ENCODE measurements around the gene SCFD2. TPM values are rescaled to one million over a fixed set of nuclear protein-coding genes. Genes with fewer than 3 reads are reported as not detected.

SCFD2 gene
- total RNA-seq, 1 donor from 2014 or later: 17.2 TPM

DNA sequence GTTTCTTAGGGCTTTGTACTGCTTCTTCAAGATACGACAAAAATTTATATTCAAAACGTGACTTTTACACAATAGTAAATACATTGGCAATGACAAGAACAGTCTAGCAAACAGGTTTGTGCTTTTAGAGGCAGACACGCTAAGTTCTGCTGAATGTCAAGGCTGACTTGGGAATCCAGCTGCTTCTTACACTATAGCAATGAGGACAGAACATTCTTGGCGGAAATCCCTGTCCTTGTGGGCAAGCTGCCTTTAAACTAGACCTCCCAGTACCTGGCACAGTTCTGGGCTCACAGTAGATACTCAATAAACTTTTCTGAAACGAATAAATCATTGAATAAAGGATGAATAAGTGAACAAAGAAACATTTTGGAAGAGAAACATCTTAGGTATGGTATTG, 355.5 kb downstream of the SCFD2 start:
- H3K4me3 Mint-ChIP-seq (ENCODE audit: unreplicated experiment): no peak overlapping the region
- no peaks in the 10 kb centered on the region for H3K36me3 Mint-ChIP-seq (ENCODE audit: unreplicated experiment)
- H3K9me3 Mint-ChIP-seq (ENCODE audit: unreplicated experiment): peaks cover 2% of the 10 kb centered on the region
- no peaks in the 10 kb centered on the region for H3K27me3 Mint-ChIP-seq (ENCODE audit: unreplicated experiment)
- TF ChIP-seq, protein P1, sequence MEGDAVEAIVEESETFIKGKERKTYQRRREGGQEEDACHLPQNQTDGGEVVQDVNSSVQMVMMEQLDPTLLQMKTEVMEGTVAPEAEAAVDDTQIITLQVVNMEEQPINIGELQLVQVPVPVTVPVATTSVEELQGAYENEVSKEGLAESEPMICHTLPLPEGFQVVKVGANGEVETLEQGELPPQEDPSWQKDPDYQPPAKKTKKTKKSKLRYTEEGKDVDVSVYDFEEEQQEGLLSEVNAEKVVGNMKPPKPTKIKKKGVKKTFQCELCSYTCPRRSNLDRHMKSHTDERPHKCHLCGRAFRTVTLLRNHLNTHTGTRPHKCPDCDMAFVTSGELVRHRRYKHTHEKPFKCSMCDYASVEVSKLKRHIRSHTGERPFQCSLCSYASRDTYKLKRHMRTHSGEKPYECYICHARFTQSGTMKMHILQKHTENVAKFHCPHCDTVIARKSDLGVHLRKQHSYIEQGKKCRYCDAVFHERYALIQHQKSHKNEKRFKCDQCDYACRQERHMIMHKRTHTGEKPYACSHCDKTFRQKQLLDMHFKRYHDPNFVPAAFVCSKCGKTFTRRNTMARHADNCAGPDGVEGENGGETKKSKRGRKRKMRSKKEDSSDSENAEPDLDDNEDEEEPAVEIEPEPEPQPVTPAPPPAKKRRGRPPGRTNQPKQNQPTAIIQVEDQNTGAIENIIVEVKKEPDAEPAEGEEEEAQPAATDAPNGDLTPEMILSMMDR (IDR thresholded peaks at IDR 0.05; ENCODE audit: partially characterized antibody, unreplicated experiment): no peak
- H3K27ac Mint-ChIP-seq (ENCODE audit: unreplicated experiment): no peak overlapping the region
- no peak for DNase-seq
- H3K4me1 Mint-ChIP-seq (ENCODE audit: low read depth, unreplicated experiment): peaks cover 8% of the 10 kb centered on the region

DNA sequence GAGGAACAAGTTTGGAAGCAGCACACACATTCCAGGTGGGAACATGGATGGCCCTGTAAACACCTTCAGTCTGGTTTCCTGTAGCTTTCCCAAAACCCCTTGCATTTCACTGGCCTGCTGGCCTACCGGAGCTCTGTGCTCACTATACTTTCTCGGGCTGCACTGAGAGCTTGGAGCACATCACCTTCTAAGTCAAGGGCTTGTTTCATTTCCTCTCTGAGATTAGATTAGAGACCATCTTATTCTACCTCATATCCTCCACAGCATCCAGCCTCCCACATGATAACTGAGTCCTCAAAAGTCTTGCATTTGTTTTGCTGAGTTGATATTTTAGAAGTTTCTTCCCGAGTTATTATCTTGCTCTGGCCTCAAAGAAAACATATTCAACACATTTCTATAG, 356.0 kb downstream of the SCFD2 start:
- TF ChIP-seq, protein P1 (IDR thresholded peaks at IDR 0.05; ENCODE audit: partially characterized antibody, unreplicated experiment): no peak
- Mint-ChIP-seq H3K36me3 (ENCODE audit: unreplicated experiment) (no peaks in the 10 kb centered on the region), H3K4me1 (ENCODE audit: low read depth, unreplicated experiment) (peaks cover 7% of the 10 kb centered on the region), H3K4me3 (ENCODE audit: unreplicated experiment) (no peak overlapping the region), H3K27me3 (ENCODE audit: unreplicated experiment) (no peaks in the 10 kb centered on the region), H3K9me3 (ENCODE audit: unreplicated experiment) (peaks cover 2% of the 10 kb centered on the region), H3K27ac (ENCODE audit: unreplicated experiment) (no peak overlapping the region)
- DNase-seq: no peak

DNA sequence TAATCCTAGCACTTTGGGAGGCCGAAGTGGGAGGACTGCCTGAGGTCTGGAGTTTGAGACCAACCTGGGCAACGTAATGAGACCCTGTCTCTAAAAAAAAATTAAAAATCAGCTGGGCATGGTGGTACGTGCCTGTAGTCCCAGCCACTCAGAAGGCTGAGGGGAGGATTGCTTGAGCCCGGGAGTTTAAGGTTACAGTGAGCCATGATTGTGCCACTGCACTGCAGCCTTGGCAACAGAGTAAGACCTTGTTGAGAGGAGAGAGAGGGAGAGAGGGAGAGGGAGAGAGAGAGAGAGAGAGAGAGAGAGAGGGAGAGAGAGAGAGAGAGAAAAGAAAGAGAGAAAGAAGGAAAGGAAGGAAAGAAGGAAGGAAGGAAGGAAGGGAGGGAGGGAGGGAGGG, 358.8 kb downstream of the SCFD2 start:
- H3K27me3 Mint-ChIP-seq (ENCODE audit: unreplicated experiment): peaks cover 2% of the 10 kb centered on the region
- H3K36me3 Mint-ChIP-seq (ENCODE audit: unreplicated experiment): no peaks in the 10 kb centered on the region
- H3K4me1 Mint-ChIP-seq (ENCODE audit: low read depth, unreplicated experiment): no peaks in the 10 kb centered on the region
- H3K27ac Mint-ChIP-seq (ENCODE audit: unreplicated experiment): no peak overlapping the region
- TF ChIP-seq, protein P1 (IDR thresholded peaks at IDR 0.05; ENCODE audit: partially characterized antibody, unreplicated experiment): no peak
- no peak for DNase-seq
- peaks cover 4% of the 10 kb centered on the region for H3K9me3 Mint-ChIP-seq (ENCODE audit: unreplicated experiment)
- H3K4me3 Mint-ChIP-seq (ENCODE audit: unreplicated experiment): no peak overlapping the region

DNA sequence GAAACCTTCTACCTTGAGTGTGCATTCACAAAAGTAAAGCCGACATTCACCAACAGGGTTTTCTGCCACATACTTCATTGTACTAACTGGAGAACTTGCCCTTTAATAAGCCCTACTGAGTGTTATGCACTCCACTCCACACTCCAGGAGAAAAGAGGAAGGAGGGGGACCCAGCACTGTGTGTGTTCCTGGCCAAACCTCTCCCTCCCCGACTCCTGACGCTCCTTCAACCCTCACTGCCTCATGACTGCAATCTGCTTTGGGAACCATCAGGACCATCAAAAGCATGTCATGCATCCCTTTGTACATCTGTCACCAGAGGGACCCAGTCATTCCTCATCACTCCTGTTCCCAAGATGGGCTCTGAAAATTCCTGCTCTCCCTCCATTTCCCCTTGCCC, 360.1 kb downstream of the SCFD2 start:
- DNase-seq: no peak
- Mint-ChIP-seq H3K36me3 (ENCODE audit: unreplicated experiment) (no peaks in the 10 kb centered on the region), H3K9me3 (ENCODE audit: unreplicated experiment) (peaks cover 4% of the 10 kb centered on the region), H3K4me3 (ENCODE audit: unreplicated experiment) (no peak overlapping the region), H3K27ac (ENCODE audit: unreplicated experiment) (no peak overlapping the region), H3K4me1 (ENCODE audit: low read depth, unreplicated experiment) (no peaks in the 10 kb centered on the region), H3K27me3 (ENCODE audit: unreplicated experiment) (peaks cover 2% of the 10 kb centered on the region)
- TF ChIP-seq, protein P1 (IDR thresholded peaks at IDR 0.05; ENCODE audit: partially characterized antibody, unreplicated experiment): no peak

DNA sequence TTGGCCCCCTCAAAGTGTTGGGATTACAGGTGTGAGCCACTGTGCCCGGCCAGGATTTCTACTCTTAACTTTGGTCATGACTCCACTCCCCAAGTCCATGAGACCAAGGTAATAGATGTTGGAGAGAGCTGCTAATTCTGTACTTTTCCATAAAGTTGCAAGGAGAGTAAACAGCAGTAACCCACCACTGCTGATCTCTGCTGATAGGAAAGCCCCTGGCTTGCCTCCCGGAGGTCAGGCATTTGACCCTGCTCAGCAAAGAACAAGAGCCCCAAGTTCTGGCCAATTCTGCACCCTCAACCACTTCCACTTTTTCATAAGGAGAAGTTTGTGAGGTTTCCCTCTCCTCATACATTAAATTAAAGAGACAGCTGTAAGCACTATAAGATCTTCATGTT, 360.7 kb downstream of the SCFD2 start:
- DNase-seq: no peak
- Mint-ChIP-seq H3K9me3 (ENCODE audit: unreplicated experiment) (peaks cover 4% of the 10 kb centered on the region), H3K4me3 (ENCODE audit: unreplicated experiment) (no peak overlapping the region), H3K36me3 (ENCODE audit: unreplicated experiment) (no peaks in the 10 kb centered on the region), H3K27me3 (ENCODE audit: unreplicated experiment) (peaks cover 2% of the 10 kb centered on the region), H3K27ac (ENCODE audit: unreplicated experiment) (no peak overlapping the region), H3K4me1 (ENCODE audit: low read depth, unreplicated experiment) (no peaks in the 10 kb centered on the region)
- TF ChIP-seq, protein P1 (IDR thresholded peaks at IDR 0.05; ENCODE audit: partially characterized antibody, unreplicated experiment): no peak

Measured in glutamatergic neuron (in vitro differentiated cells).